OCI-LY7 (cell line): ENCODE results near the gene SPEN.

Source experiments
- EZH2phosphoT487 ChIP-seq: fragments of 200-600 bp; sonication (generic); IDR thresholded peaks from 2 replicates; pipeline ENCODE4 v1.6.1; 2018; ENCODE audit warnings: low read depth, borderline replicate concordance, mild to moderate bottlenecking, mixed run types, antibody characterized with exemption, low read length, moderate library complexity, mixed read lengths
- TF ChIP-seq, protein P1 (sequence below): fragments of 200-600 bp; sonication (generic); conservative IDR thresholded peaks from 2 replicates; pipeline ENCODE4 v1.5.1; 2014; ENCODE audit warnings: mild to moderate bottlenecking, antibody characterized with exemption, low read length, moderate library complexity, mixed read lengths

DNA sequence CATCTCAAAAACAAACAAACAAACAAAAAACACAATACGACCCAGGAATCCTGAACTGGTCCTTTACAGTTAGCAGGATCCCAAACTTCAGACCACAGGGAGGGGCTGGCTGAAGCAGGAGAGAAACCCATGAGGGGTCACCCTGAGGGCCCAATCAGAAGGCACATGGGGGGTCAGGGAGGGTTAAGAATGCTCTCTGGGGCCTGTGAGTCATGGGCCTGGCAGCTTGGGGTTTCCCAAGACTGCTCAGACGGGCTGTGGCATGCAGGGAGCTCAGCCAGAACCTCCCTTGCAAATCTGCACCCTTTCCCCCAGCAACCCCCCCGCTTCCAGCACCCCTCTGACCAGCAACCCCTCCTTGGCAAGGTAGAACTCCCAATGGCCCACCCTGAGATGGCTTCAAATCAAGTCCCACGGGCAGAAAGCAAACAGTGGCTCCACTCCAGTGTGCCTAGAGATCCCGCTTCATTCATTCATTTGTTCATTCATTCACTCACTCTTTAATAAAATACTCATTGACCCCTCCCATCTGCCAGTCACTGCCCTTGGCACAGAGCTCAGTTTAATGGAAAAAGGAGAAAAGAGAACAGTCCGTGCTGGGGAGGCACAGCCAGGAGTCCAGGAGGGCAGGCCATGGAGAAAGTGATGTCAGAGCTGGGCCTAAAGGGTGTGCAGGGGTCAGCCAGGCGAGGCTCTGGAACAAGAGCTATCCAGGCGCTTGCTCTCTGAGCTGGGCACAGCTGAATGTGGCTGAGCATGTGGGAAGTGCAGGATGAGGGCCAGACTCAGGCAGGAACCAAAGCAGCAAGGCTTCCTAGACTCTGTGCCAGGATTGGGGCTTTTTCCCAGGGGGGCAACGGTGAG is 48.3 kb upstream of the SPEN start:
- TF ChIP-seq, protein P1, sequence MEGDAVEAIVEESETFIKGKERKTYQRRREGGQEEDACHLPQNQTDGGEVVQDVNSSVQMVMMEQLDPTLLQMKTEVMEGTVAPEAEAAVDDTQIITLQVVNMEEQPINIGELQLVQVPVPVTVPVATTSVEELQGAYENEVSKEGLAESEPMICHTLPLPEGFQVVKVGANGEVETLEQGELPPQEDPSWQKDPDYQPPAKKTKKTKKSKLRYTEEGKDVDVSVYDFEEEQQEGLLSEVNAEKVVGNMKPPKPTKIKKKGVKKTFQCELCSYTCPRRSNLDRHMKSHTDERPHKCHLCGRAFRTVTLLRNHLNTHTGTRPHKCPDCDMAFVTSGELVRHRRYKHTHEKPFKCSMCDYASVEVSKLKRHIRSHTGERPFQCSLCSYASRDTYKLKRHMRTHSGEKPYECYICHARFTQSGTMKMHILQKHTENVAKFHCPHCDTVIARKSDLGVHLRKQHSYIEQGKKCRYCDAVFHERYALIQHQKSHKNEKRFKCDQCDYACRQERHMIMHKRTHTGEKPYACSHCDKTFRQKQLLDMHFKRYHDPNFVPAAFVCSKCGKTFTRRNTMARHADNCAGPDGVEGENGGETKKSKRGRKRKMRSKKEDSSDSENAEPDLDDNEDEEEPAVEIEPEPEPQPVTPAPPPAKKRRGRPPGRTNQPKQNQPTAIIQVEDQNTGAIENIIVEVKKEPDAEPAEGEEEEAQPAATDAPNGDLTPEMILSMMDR, result no peak
- no peak for TF ChIP-seq EZH2phosphoT487
